HG02678 (cell line): ENCODE measurements around the gene NOL4L.

Source experiments
- ATAC-seq: cut with Tn5 transposase; IDR thresholded peaks from one replicate; pipeline ENCODE4 v1.9.1; 2021; ENCODE audit warnings: mild to moderate bottlenecking, moderate library complexity; ENCODE audit not compliant: unreplicated experiment

Gene NOL4L

DNA sequence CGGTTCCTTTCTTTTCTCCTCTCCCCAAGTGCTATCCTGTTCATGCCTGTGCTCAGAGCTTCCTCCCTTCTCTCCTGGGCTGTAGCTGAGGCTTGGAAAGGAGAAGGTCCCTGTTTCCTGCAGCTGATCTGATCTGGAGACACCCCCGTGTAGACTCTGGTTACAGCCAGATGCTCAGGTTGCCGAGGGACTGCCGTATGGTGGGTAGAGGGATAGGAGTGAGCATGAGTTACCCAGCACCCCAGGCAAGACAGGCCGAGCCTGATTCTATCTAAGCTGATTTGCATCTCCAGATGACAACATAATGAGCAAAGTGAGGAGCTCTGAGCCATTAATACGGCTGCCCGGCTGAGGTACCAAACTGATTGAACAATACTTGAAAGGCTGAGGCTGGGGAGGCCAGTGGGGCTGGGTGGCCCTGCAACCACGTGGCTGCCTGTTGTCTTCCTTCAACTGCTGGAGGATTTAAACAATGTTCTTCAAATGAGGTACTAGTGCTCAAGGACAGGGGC is 135.2 kb downstream of the NOL4L start:
- ATAC-seq = no peak

- no peak for ATAC-seq
Measured at GRCh38 chr20:32449057-32449889, 135.9 kb downstream of the NOL4L start.

DNA sequence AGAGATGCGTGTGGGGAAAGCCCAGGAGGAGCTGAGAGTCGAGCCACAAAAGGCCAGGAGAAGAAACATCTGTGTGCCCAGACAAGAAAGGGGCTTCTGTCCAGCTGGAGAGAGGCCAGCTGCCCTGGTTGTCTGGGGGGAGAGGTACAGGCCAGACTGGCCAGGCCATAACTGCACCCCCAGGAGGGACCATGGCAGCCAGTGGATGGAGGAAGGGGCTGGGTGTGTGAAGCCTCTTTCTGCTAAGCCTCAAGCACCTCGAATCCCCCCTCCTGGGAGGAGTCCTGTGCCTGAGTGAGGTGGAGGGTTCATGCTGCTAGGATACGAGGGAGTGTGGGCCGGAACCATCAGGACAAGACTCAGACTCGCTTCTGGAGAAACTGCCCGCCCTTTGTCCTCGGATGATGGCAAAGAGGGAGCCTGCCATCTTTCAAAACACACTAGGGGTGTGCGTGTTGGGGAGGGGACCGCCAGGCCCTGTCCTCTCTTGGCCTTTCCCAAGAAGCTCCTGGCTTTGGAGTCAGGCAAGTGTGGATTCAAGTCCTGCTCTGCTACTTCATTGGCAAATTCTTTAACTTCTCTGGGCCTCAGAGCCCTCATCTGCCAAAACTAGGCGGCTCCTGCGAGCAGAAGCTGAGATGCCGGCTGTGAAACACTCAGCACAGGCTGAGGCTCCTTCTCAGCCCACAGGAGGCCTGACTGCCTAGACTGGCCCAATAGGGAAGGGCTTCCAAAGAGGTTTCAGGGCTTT is 136.7 kb downstream of the NOL4L start:
- no peak for ATAC-seq

- no peak for ATAC-seq
Measured at GRCh38 chr20:32447136-32448027, 137.8 kb downstream of the NOL4L start.

GRCh38 chr20:32446301-32447100 is 138.6 kb downstream of the NOL4L start:
- ATAC-seq = no peak

GRCh38 chr20:32445539-32446273 is 139.4 kb downstream of the NOL4L start:
- ATAC-seq = no peak

DNA sequence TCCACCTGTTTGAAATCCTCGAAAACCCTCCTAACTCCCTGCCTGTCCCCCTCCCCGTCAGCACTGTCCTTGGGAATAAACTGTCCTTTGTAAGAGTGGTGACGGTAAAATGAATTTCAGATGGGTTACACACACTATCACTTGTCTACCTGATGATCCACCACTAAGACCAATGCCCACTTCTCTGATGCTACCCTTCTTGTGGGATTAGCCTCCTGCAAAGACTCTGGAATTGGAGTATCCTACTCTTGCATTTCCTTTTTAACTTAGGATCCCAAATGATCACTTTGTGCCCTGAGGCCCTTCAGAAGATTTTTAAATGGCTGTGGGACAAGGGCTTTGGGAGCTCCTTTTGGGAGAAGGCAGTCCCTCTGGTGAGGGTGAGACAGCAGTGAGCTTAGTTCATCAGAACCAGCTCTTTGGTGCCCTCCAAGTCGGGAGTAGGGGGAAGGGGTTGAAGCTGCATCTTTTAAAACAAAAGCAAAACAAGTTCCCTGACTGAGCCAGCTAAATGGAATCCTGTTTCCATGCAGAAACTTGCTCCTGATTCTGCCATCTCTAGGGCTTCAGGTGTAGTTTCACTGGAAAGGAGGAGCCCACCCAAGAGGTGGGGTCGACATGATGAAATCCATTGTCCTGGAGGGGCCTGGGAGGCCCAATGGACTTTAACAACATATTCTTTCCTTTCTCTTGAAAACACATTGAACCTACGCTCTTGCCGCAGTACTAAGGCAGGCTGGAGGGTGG is 140.5 kb downstream of the NOL4L start:
- no peak for ATAC-seq

DNA sequence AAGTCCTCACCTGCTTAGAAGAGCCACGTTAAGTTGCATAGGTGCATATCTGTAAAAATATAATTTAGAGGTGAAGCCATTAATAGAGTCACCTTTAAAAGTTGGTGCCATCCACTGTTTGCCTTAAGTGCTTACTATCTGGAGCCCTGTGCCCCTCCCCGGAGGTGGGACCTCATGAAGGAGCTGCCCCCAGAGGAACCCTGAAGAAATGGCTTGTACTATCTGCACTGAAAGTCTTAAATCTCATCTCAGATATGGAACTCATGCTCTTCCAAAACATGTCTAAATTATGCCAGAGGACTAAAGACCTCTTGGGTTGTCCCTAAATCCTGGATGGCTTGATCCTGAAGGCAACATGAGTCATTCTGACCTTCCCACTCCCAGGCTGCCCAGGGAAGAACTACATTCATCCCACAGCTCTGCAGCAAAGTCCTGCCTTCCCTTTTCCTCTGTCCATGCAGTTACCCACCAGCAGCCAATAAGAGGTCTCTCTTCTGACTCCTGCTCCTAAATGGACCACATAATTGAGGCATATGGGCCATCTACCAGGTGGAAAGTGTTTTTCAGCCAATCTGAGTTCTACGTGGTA is 141.7 kb downstream of the NOL4L start:
- no peak for ATAC-seq

GRCh38 chr20:32442630-32443373 is 142.3 kb downstream of the NOL4L start:
- no peak for ATAC-seq

GRCh38 chr20:32441638-32442037 is 143.5 kb downstream of the NOL4L start:
- no peak for ATAC-seq

- no peak for ATAC-seq
Measured at GRCh38 chr20:32440758-32441078, 144.4 kb downstream of the NOL4L start.

DNA sequence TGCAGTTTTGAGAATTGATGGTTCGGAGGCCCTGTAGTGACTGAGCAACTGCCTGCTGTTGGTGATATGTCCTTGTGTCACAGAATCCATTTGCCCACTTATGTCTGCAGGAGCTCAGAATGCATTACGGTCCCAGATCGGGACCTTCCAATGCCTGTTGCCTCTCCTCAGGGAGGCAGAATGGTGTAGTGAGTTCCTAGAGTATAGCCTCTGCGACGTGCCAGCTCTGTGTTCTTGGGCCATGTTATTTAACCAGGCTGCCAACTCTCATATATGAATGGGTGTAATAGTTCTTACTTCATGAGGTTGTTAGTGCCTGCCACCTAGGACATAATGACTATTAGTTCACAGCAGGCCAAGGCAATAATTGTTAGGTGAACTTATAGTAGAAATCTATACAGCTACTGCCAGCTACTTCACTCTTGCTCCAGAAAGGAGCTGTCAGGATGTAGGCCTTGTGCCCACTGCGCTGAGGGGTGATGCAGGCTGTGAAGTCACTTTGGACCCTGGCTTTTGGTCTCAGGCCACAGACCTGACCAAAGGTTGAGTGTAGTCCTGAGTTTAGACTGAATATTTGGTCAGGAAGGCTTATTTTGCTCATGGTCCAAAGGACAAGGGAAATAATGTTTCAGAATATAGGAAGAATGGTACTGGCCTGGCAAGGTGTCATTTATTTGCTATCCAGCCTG is 144.9 kb downstream of the NOL4L start:
- no peak for ATAC-seq

GRCh38 chr20:32439132-32439829 is 145.9 kb downstream of the NOL4L start:
- ATAC-seq = no peak

GRCh38 chr20:32438331-32438858 is 146.7 kb downstream of the NOL4L start:
- no peak for ATAC-seq

DNA sequence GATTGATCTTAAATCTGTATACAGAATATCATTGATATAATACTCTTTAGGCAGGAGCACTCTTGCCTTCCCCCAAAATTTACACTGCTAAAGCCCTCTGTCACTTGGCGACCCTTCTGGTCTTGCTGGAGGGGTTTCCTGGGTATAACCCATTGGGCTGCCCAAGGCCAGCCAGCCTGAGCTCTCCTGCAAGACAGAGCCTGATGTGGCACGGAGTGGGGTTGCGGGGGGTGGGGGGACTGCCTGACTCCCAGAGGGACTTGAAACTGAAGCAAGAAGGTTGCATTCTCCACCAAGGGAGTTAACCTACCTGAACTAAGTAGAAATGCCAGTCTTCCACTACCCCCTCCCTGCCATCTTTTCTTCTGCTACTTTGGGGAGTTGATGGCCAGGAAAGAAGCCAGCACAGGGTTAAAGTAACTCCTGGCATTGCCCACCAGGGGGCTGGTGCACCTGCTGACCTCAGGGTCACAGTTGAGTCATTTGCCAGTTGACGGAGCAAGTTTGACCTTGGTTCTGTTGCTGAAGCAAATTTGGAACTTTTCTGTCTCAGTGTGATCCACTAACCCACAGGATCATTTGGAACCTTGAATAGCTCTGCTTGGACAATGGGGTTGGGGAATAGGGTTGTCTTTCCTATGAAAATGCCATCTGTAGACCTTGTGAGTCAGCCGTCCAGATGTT is 147.6 kb downstream of the NOL4L start:
- ATAC-seq = no peak

GRCh38 chr20:32436968-32437367 is 148.2 kb downstream of the NOL4L start:
- no peak for ATAC-seq
